Hematopoietic multipotent progenitor cell treated with erythropoietin and hydrocortisone succinate and interleukin-3 and kit ligand, for 17 days (in vitro differentiated cells): ENCODE data around the gene RSPO3.
"Not testable (repeated sequence)": the region's sequence is repeated elsewhere in the genome, so short reads cannot be mapped to it uniquely, and the experiment has no call there.

Experiments used
- DNase-seq: peaks from one replicate; pipeline ENCODE4 v3.0.0-alpha.2; 2015; ENCODE audit warnings: low spot score

Gene RSPO3

GRCh38 chr6:127205036-127205435 is 86.6 kb downstream of the RSPO3 start:
- DNase-seq, result no peak

- DNase-seq, result no peak
These were observed 88.1 kb downstream of the RSPO3 start for GRCh38 chr6:127206531-127207095.

GRCh38 chr6:127207591-127208120 is 89.2 kb downstream of the RSPO3 start:
- no peak for DNase-seq

DNA sequence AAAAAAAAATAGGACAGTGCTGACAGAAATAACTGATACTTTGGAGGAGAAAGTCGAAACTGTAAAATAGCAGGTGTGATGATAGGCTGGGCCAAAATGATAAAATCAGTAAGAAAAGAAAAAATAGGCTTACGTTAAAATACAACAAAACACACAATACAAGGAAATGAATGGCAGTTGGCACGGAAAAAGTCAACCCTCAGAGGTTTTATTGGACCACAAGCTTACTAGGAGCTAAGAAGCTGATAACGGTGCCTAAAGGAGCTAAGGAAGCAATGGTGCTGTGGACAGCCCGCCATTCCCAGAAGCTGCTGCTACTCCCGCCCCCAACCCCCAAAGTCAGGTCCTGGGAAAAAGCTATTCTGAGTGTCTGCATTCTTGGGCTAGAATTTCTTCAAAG is 92.3 kb downstream of the RSPO3 start:
- no peak for DNase-seq

DNA sequence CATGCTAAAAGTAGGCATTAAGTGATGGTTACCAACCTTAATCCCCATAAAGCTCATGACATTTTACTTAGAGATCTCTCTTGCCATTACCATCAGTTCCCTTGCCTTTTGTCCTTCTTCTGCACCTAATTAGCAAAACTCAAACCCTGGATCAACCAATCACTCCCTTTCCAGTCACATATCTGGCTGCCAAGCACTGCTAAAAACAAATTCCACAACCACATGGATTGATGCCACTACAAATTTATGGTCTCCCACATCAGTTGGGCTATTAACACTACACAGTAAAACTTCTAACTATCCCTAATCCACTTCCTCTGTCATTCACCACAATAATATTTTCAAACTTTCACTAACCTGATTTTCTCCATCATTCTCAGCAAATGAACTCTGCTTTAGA is 93.9 kb downstream of the RSPO3 start:
- DNase-seq, result no peak

DNA sequence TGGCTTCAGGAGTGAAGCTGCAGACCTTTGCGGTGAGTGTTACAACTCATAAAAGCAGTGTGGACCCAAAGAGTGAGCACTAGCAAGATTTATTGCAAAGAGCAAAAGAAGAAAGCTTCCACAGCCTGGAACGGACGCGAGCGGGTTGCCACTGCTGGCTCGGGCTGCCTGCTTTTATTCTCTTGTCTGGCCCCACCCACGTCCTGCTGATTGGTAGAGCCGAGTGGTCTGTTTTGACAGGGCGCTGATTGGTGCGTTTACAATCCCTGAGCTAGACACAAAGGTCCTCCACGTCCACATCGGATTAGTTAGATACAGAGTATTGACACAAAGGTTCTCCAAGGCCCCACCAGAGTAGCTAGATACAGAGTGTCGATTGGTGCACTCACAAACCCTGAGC is 95.6 kb downstream of the RSPO3 start:
- DNase-seq, result not testable (repeated sequence)

DNA sequence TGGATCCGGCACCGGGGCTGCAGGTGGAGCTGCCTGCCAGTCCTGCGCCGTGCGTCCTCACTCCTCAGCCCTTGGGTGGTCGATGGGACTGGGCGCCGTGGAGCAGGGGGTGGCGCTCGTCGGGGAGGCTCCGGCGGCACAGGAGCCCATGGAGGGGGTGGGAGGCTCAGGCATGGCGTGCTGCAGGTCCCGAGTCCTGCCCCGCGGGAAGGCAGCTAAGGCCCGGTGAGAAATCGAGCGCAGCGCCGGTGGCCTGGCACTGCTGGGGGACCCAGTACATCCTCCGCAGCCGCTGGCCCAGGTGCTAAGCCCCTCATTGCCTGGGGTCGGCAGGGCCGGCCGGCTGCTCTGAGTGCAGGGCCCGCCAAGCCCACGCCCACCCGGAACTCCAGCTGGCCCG is 96.1 kb downstream of the RSPO3 start:
- not testable (repeated sequence) for DNase-seq

DNA sequence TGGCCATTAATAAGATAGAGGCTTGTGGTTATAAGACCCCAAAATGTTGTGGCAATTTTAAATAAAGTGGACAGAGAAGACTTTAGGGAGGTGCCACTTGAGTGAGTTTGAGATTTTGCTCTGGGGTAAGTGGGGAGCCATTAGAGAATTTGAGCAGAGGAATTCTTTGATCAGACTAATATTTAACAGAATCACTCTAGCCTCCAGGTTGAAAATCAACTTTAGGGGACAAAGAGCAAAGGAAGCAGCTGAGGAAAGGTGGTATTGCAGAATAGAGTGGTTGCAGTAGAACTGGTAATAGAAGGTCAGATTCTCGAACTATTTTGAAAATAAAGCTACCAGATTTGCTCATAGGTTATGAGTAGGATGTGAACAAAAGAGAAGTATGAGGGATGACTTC is 97.5 kb downstream of the RSPO3 start:
- no peak for DNase-seq

DNA sequence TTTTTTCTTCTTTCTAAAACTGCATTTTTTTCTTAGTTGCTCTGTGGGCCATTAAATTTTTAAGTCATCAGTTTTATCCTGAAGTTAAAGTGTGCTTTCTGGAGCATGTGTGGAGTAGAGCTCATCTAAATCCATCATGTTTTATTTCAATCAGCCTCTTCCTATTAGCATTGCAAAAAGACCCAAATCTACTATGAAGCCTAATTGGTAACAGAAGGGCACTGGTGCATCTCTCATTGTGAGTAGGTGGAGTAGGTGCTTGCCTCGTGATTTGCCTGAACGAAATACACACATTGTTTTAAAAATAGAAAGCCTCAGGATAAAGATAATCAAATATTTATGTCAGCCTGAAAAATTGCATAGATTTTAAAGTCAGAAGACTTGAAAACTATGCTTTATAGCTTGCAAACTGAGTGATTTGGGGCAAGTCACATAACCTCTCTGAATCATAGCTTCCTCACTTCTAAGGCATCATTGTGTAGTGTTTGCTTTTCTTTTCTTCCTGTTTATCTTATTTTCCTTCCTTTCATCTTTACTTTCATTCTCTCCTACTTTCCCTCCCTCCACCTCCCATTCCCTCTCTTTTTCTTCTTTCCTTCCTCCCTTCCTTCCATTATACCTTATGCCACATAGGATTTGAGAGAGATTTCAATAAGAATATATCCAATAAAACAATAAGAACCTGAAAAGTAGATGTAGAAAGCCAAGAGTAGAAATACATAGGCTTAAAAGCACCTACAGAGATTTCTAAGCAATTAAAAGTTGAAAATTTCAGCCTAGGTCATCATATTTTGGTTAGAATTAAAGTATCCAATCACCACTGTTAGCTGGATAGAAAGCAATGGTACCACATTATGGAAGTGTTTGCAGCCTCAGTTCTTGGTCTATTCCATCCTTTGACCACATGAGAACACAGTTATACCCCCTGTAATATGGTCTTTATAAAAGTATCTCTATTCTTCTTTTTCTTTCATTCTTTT is 98.6 kb downstream of the RSPO3 start:
- no peak for DNase-seq

DNA sequence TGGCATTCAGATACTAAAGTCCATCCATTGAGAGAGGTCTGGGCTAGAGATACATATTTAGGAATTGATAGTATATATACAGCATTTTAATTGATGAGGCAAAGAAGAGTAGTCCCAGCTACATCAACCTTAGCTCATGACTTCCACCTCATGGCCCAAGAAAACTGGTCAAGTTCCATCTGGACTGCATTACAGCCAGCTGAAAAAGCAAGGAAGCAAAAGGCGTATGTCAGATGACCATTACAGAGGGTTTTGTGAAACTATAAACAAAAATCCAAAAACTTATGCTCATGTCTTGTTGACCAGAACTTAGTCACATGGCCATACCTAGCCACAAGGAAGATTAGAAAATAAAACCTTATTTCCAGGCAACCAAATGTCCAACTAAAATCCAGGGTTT is 101.4 kb downstream of the RSPO3 start:
- no peak for DNase-seq

- DNase-seq, result no peak
These were observed 102.7 kb downstream of the RSPO3 start for GRCh38 chr6:127221201-127221600.

- DNase-seq, result no peak
These were observed 103.9 kb downstream of the RSPO3 start for GRCh38 chr6:127222418-127222817.

DNA sequence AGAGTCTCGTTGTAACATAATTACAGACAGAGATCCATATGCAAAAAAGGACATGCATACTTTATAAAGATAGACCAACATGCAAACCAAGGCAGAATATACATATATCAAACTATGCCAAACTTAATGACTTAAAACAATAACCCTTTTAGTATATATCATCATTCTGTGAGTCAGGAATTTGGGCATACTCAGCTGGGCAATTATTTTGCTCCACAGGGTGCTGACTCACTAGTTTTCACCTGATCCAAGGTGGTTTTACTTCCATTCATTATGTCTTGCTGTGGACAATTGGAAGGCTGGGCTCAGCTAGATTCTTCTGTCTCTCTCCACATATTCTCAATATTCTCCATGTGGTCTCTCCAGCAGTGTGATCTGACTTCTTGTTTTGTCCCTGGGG is 107.0 kb downstream of the RSPO3 start:
- DNase-seq, result no peak

- not testable (repeated sequence) for DNase-seq
These were observed 115.3 kb downstream of the RSPO3 start for GRCh38 chr6:127233819-127234218.

DNA sequence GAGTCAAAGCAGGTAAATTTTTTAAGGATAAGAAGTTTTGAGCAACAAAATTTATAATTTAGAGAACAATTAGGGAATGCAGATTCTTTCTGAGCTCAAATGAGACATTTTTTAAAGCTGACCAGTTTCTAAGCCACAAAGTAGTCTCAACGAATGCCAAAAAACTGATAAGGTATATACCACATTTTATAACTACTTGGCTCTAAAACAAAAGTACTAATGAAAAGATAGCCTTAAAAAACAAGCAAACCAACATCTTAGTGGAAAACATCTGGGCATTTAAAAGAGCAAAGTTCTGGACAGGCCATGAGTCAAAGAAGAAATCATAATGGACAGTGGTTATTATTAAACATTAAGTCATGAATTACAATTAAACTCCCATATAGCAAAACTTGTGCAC is 125.0 kb downstream of the RSPO3 start:
- DNase-seq, result no peak
